ENCODE measurements around the gene ZSCAN20. TPM values are rescaled to one million over a fixed set of nuclear protein-coding genes. Genes with fewer than 3 reads are reported as not detected.

ZSCAN20 gene
- total RNA-seq, 1 experiment from 2014 or later, result 3.9 TPM

GRCh38 chr1:33468011-33468410, 4.4 kb upstream of the ZSCAN20 start:
- Mint-ChIP-seq H3K4me3 (no peak overlapping the region), H3K27me3 (ENCODE audit: low read depth) (peaks cover 7% of the 10 kb centered on the region), H3K9me3 (no peaks in the 10 kb centered on the region), H3K4me1 (peaks cover 17 to 19% of the 10 kb centered on the region in 2 experiments), H3K36me3 (ENCODE audit: insufficient read depth in 1 of 3, low read depth in 3 of 3) (no peaks in the 10 kb centered on the region; a peak in 1 of 7 replicates), H3K27ac (no peak overlapping the region)
- H3K4me1 ChIP-seq (ENCODE audit: insufficient read depth, low read length), result no peaks in the 10 kb centered on the region; the same call in 1 of the 2 replicates
- H3K4me2 ChIP-seq (ENCODE audit: insufficient read depth, insufficient read length, low read length), result no peak overlapping the region
- H4K8ac ChIP-seq (replicated peaks; ENCODE audit: insufficient read length, low read depth, low read length), result no peak overlapping the region
- H2BK12ac ChIP-seq (ENCODE audit: insufficient read length, low read depth, low read length), result no peak overlapping the region
- H4K20me1 ChIP-seq (ENCODE audit: control insufficient read depth, insufficient read depth, insufficient read length), result no peaks in the 10 kb centered on the region
- H3K18ac ChIP-seq (ENCODE audit: insufficient read length, low read depth, low read length), result no peak overlapping the region
- DNase-seq, result no peak
- no peak overlapping the region for H4K91ac ChIP-seq (ENCODE audit: insufficient read length, low read depth, low read length)
- H3K9me3 ChIP-seq (ENCODE audit: control insufficient read depth, low read depth, low read length), result no peaks in the 10 kb centered on the region
- H3K4ac ChIP-seq (ENCODE audit: low read depth, low read length), result no peak overlapping the region
- H4K5ac ChIP-seq (ENCODE audit: insufficient read length, low read depth, low read length), result no peak overlapping the region
- H2BK5ac ChIP-seq (ENCODE audit: insufficient read length, low read length), result no peak overlapping the region
- no CpG with 5 or more reads among the region's 4 CpGs for WGBS (ENCODE audit: extremely low coverage, insufficient read length, low lambda C conversion rate)
- H3K56ac ChIP-seq (ENCODE audit: insufficient read length, low read depth, low read length), result no peak overlapping the region
- no peak overlapping the region for H2BK20ac ChIP-seq (ENCODE audit: low read depth, low read length, poor library complexity, severe bottlenecking)
- H2BK15ac ChIP-seq (ENCODE audit: low read depth, low read length), result no peak overlapping the region
- H3K23me2 ChIP-seq (ENCODE audit: insufficient read length, low read depth, low read length, poor library complexity, severe bottlenecking), result peaks cover 5% of the 10 kb centered on the region
- H2BK120ac ChIP-seq (ENCODE audit: low read depth, low read length, poor library complexity, severe bottlenecking), result no peak overlapping the region
- no peak overlapping the region for H3K9ac ChIP-seq (ENCODE audit: extremely low read depth, insufficient read length, low read length)
- H3K79me2 ChIP-seq (ENCODE audit: insufficient read depth, low read length), result no peaks in the 10 kb centered on the region
- no peak for TF ChIP-seq CTCF (conservative IDR thresholded peaks at IDR 0.05)
- no peak overlapping the region for H3K23ac ChIP-seq (ENCODE audit: insufficient read length, low read depth, low read length)
- no peak overlapping the region for H2AK5ac ChIP-seq (ENCODE audit: insufficient read length, low read length)
- H3T11ph ChIP-seq (ENCODE audit: low read length), result no peak overlapping the region
- H2AFZ ChIP-seq (ENCODE audit: low read length), result no peak overlapping the region
- H3K14ac ChIP-seq (ENCODE audit: insufficient read depth, low read length), result no peak overlapping the region
- no peaks in the 10 kb centered on the region for H3K79me1 ChIP-seq (ENCODE audit: insufficient read depth, low read depth, low read length, poor library complexity, severe bottlenecking)
- no peaks in the 10 kb centered on the region for H3K27me3 ChIP-seq (ENCODE audit: insufficient read depth, low read length)
- H3K27ac ChIP-seq (ENCODE audit: insufficient read length, low read depth, low read length), result no peak overlapping the region
